ENCODE data around the gene CAPN15.

The CAPN15 gene

DNA sequence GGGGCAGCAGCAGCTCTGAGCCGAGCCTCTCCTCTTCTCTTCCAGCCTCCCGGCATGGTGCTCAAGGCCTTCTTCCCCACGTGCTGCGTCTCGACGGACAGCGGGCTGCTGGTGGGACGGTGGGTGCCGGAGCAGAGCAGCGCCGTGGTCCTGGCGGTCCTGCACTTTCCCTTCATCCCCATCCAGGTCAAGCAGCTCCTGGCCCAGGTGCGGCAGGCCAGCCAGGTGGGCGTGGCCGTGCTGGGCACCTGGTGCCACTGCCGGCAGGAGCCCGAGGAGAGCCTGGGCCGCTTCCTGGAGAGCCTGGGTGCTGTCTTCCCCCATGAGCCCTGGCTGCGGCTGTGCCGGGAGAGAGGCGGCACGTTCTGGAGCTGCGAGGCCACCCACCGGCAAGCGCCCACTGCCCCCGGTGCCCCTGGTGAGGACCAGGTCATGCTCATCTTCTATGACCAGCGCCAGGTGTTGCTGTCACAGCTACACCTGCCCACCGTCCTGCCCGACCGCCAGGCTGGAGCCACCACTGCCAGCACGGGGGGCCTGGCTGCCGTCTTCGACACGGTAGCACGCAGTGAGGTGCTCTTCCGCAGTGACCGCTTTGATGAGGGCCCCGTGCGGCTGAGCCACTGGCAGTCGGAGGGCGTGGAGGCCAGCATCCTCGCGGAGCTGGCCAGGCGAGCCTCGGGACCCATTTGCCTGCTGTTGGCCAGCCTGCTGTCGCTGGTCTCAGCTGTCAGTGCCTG, 46.7 kb downstream of the CAPN15 start:
- Histone ChIP-seq H3K79me2 (ENCODE audit: control insufficient read depth, insufficient read depth, low read length, unreplicated experiment) (peaks cover 16% of the 10 kb centered on the region), H3K27me3 (ENCODE audit: insufficient read depth, low read length) (no peaks in the 10 kb centered on the region), H3K27ac (ENCODE audit: low read depth, low read length) (no peak overlapping the region), H3K36me3 (ENCODE audit: insufficient read depth, low read length) (no peaks in the 10 kb centered on the region), H2AFZ (ENCODE audit: low read length, unreplicated experiment) (no peak overlapping the region), H3K4me1 (ENCODE audit: control insufficient read depth, insufficient read depth, low read length, unreplicated experiment) (peaks cover 2% of the 10 kb centered on the region), H3K4me3 (ENCODE audit: low read depth, low read length) (no peak overlapping the region)

DNA sequence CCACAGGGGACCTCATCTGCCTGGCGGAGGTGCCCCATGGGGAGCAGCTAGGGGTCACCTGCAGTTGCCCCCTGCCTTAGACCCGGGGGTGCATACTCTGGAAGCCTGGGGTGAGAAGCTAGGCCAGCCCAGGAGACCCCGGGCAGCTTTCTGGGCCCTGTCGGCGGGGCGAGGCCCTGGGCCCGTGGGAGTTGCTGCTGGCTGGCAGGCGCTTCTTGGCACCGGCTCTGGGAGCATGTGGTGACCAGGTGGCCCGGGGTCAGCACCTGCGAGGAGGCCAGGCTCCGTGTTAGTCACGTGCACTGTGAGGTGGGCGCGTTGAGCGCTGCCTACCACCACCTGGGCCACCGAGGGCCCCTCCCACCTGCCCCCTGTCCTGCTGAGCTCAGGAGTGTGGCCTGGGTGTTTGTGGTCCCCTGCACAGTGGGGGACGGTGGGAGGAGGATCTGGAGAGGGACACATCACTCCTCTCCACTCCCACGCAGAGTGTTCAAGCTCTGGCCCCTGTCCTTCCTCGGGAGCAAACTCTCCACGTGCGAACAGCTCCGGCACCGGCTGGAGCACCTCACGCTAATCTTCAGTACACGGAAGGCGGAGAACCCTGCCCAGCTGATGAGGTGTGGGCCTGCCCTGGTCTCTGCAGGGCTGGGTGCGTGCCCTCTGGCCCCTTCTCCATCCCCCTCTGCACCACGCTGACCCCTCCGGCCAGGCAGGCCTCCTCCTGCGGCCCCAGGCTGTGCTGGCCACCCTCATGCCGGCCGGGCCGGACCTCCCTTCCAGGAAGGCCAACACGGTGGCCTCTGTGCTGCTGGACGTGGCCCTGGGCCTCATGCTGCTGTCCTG, 48.1 kb downstream of the CAPN15 start:
- Histone ChIP-seq H3K27me3 (ENCODE audit: insufficient read depth, low read length) (no peaks in the 10 kb centered on the region), H3K79me2 (ENCODE audit: control insufficient read depth, insufficient read depth, low read length, unreplicated experiment) (peaks cover 11% of the 10 kb centered on the region), H3K36me3 (ENCODE audit: insufficient read depth, low read length) (no peaks in the 10 kb centered on the region), H3K4me1 (ENCODE audit: control insufficient read depth, insufficient read depth, low read length, unreplicated experiment) (no peaks in the 10 kb centered on the region), H3K4me3 (ENCODE audit: low read depth, low read length) (no peak overlapping the region), H3K27ac (ENCODE audit: low read depth, low read length) (no peak overlapping the region), H2AFZ (ENCODE audit: low read length, unreplicated experiment) (no peak overlapping the region)

DNA sequence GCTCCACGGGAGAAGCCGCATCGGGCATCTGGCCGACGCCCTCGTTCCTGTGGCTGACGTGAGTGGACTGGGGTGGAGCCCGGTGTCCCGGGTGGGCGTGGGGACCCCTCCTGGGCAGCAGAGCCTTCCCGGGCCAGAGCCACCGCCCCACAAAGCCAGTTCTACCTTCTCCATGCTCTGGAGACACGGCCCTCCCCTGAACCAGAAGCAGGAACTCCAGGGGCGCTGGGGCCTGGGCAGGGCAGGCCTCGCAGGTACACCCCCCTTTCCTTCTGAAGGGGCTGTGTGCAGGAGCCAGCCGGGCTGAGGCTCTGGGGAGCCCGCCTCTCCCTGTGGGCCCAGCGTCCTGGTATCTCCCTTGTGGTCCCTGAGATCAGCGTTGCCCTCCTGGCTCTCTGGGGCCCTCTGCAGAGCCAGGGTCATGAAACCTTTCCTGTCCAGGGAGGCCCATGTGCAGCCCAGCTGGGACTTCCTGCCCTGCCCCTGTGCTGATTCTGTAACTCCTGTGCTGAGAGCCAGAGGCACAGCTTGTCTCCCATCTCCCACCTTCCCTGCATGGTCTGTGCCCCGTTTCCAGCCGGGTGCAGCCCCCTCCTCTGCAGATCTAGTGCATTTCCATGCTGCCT, 48.8 kb downstream of the CAPN15 start:
- H3K4me3 ChIP-seq (ENCODE audit: low read depth, low read length), result no peak overlapping the region
- H3K79me2 ChIP-seq (ENCODE audit: control insufficient read depth, insufficient read depth, low read length, unreplicated experiment), result peaks cover 11% of the 10 kb centered on the region
- H3K27ac ChIP-seq (ENCODE audit: low read depth, low read length), result no peak overlapping the region
- H2AFZ ChIP-seq (ENCODE audit: low read length, unreplicated experiment), result no peak overlapping the region
- no peaks in the 10 kb centered on the region for H3K36me3 ChIP-seq (ENCODE audit: insufficient read depth, low read length)
- H3K27me3 ChIP-seq (ENCODE audit: insufficient read depth, low read length), result no peaks in the 10 kb centered on the region
- no peaks in the 10 kb centered on the region for H3K4me1 ChIP-seq (ENCODE audit: control insufficient read depth, insufficient read depth, low read length, unreplicated experiment)

DNA sequence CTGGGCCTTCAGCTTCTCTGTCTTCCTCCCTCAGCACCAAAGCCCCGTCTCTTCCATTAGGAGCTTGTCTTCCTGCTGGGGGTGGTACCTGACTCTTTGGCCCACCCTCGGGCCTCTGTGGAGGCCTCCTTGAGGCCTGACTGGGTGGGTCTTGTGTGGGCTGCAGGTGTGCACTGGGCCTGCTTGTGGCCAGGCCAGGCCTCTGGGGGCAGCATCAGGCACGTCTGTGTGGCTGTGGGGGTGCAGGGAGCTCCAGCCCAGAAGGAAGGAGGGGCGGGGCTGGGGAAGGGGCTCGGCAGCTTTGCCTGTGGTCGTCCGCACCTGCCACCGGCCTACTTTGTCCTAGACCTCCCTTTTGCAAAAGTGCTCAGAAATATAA, 49.3 kb downstream of the CAPN15 start:
- Histone ChIP-seq H3K27me3 (ENCODE audit: insufficient read depth, low read length) (no peaks in the 10 kb centered on the region), H3K27ac (ENCODE audit: low read depth, low read length) (no peak overlapping the region), H2AFZ (ENCODE audit: low read length, unreplicated experiment) (no peak overlapping the region), H3K79me2 (ENCODE audit: control insufficient read depth, insufficient read depth, low read length, unreplicated experiment) (peaks cover 10% of the 10 kb centered on the region), H3K4me1 (ENCODE audit: control insufficient read depth, insufficient read depth, low read length, unreplicated experiment) (no peaks in the 10 kb centered on the region), H3K4me3 (ENCODE audit: low read depth, low read length) (no peak overlapping the region), H3K36me3 (ENCODE audit: insufficient read depth, low read length) (no peaks in the 10 kb centered on the region)

DNA sequence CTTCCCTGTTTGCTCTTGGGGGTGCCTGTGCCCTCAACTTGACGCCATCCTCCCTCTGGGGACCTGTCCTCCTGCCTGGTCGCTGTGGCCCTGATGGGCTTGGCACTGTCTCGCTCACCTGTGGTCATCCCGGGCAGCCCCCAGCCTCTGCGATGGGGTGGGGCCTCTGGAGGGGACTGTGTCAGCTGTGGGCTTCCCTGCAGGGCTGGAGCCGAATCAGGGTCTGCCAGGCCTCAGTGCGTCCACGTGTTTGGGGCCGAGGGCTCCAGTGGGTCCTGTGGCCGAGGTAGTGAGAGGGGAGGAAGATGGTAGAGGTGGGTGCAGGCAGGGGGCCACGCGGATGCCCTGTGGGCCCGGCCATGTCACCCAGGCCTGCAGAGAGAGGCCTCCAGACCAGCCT, 50.3 kb downstream of the CAPN15 start:
- Histone ChIP-seq H3K4me1 (ENCODE audit: control insufficient read depth, insufficient read depth, low read length, unreplicated experiment) (no peaks in the 10 kb centered on the region), H3K27me3 (ENCODE audit: insufficient read depth, low read length) (no peaks in the 10 kb centered on the region), H2AFZ (ENCODE audit: low read length, unreplicated experiment) (no peak overlapping the region), H3K27ac (ENCODE audit: low read depth, low read length) (no peak overlapping the region), H3K4me3 (ENCODE audit: low read depth, low read length) (no peak overlapping the region), H3K79me2 (ENCODE audit: control insufficient read depth, insufficient read depth, low read length, unreplicated experiment) (peaks cover 1% of the 10 kb centered on the region), H3K36me3 (ENCODE audit: insufficient read depth, low read length) (no peaks in the 10 kb centered on the region)

DNA sequence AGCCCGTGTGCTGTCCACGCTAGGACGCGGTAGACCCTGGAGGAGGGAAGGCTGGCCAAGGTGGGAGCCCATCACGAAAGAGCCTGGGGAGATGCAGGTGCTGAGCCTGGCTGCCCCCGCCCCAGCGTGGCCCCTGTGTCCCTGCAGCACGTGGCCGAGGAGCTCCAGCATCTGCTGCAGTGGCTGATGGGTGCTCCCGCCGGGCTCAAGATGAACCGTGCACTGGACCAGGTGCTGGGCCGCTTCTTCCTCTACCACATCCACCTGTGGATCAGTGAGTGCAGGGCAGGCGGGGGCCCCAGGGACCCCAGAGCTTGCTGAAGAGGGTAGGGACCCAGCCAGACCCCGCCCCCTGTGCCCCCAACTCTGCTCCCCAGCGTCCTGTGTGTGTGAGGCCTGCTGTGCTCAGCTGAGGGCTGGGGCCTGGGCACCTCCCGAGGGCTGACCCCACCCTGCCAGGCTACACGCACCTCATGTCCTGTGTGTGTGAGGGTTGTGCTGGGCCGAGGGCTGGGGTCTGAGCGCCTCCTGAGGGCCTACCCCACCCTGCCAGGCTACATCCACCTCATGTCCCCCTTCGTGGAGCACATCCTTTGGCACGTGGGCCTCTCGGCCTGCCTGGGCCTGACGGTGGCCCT, 50.8 kb downstream of the CAPN15 start:
- no peak overlapping the region for H3K4me3 ChIP-seq (ENCODE audit: low read depth, low read length)
- H3K27ac ChIP-seq (ENCODE audit: low read depth, low read length), result no peak overlapping the region
- H3K36me3 ChIP-seq (ENCODE audit: insufficient read depth, low read length), result no peaks in the 10 kb centered on the region
- H3K27me3 ChIP-seq (ENCODE audit: insufficient read depth, low read length), result no peaks in the 10 kb centered on the region
- H3K79me2 ChIP-seq (ENCODE audit: control insufficient read depth, insufficient read depth, low read length, unreplicated experiment), result no peaks in the 10 kb centered on the region
- H3K4me1 ChIP-seq (ENCODE audit: control insufficient read depth, insufficient read depth, low read length, unreplicated experiment), result no peaks in the 10 kb centered on the region
- no peak overlapping the region for H2AFZ ChIP-seq (ENCODE audit: low read length, unreplicated experiment)

DNA sequence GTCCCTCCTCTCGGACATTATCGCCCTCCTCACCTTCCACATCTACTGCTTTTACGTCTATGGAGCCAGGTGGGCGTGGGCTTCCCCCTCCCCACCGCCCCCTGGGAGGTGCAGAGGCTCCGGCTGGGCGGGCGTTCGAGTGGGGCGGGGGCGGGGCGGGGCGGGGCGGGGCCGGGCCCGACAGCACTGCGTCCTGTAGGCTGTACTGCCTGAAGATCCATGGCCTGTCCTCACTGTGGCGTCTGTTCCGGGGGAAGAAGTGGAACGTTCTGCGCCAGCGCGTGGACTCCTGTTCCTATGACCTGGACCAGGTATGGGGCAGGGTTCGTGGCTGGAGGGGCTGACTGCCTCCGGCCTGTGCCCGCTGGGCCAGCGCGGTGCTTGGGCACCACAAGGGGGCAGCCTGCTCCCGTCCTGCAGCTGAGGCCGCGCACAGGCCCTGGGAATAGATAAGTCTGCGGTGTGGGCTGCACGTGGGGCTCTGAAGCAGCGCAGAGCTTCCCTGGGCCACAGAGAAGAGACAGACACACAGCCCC, 51.4 kb downstream of the CAPN15 start:
- Histone ChIP-seq H3K36me3 (ENCODE audit: insufficient read depth, low read length) (no peaks in the 10 kb centered on the region), H3K27ac (ENCODE audit: low read depth, low read length) (no peak overlapping the region), H3K4me3 (ENCODE audit: low read depth, low read length) (no peak overlapping the region), H2AFZ (ENCODE audit: low read length, unreplicated experiment) (no peak overlapping the region), H3K79me2 (ENCODE audit: control insufficient read depth, insufficient read depth, low read length, unreplicated experiment) (no peaks in the 10 kb centered on the region), H3K27me3 (ENCODE audit: insufficient read depth, low read length) (no peaks in the 10 kb centered on the region), H3K4me1 (ENCODE audit: control insufficient read depth, insufficient read depth, low read length, unreplicated experiment) (no peaks in the 10 kb centered on the region)

DNA sequence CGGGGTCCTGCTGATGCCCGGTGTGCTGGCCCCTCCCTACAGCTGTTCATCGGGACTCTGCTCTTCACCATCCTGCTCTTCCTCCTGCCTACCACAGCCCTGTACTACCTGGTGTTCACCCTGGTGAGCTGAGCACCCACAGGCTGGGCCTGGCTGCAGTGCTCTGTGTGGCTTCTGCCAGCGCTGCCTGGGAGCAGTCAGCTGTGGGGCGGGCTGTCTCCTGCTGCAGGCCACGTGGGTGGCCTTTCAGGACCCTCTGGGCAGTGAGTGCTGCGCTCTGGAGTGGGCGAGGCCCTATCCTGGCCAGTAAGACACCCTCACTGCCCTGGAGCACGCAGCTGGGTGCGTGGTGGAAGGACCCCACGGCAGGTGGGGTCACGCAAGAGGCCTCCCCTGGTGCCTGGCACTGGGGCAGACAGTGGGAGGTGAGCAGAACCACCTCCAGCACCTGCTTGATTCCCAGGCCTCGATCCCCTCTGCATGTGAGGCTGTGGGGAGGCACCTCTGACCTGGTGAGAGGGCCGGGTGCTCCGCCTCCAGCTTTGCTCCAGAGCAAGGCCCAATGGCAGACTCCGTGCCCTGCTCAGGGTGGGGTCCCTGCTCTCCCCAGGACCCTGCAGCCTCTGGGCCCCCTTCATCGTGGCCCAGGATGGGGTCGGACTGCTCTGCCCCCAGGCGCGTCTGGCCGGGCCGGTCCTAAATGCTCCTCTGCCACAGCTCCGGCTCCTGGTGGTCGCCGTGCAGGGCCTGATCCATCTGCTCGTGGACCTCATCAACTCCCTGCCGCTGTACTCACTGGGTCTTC, 52.8 kb downstream of the CAPN15 start:
- H3K4me1 ChIP-seq (ENCODE audit: control insufficient read depth, insufficient read depth, low read length, unreplicated experiment), result no peaks in the 10 kb centered on the region
- no peaks in the 10 kb centered on the region for H3K36me3 ChIP-seq (ENCODE audit: insufficient read depth, low read length)
- no peak overlapping the region for H2AFZ ChIP-seq (ENCODE audit: low read length, unreplicated experiment)
- H3K27ac ChIP-seq (ENCODE audit: low read depth, low read length), result no peak overlapping the region
- H3K79me2 ChIP-seq (ENCODE audit: control insufficient read depth, insufficient read depth, low read length, unreplicated experiment), result no peaks in the 10 kb centered on the region
- no peak overlapping the region for H3K4me3 ChIP-seq (ENCODE audit: low read depth, low read length)
- H3K27me3 ChIP-seq (ENCODE audit: insufficient read depth, low read length), result no peaks in the 10 kb centered on the region

DNA sequence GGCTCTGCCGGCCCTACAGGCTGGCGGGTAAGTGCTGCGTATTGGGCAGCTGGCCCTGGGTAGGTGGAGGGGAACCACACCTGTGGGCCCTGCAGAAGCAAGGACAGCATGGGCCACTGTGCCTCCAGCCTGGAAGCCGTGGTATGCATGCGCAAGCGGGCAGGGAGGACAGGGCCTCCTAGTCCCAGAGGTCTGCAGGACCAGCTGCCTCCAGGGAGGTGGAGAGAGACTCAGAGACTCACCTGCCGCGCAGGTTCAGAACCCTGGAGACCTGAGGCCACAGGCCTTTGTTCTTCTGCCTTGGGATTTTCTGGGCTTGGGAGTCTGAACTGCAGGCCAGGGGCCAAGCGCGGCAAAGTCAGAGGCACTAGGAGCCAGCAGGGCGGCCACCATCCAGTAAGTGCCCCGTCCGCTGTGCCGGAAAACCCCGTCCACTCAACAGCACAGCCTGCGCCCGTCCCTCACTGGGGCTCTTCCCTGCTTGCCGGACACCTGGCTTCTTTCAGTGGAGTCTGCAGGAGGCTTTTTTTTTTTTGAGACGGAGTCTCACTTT, 53.5 kb downstream of the CAPN15 start:
- H3K4me1 ChIP-seq (ENCODE audit: control insufficient read depth, insufficient read depth, low read length, unreplicated experiment), result peaks cover 2% of the 10 kb centered on the region
- H3K27me3 ChIP-seq (ENCODE audit: insufficient read depth, low read length), result no peaks in the 10 kb centered on the region
- H2AFZ ChIP-seq (ENCODE audit: low read length, unreplicated experiment), result no peak overlapping the region
- no peak overlapping the region for H3K27ac ChIP-seq (ENCODE audit: low read depth, low read length)
- no peaks in the 10 kb centered on the region for H3K36me3 ChIP-seq (ENCODE audit: insufficient read depth, low read length)
- H3K4me3 ChIP-seq (ENCODE audit: low read depth, low read length), result no peak overlapping the region
- H3K79me2 ChIP-seq (ENCODE audit: control insufficient read depth, insufficient read depth, low read length, unreplicated experiment), result no peaks in the 10 kb centered on the region

Measured in ACC112 (cell line).